HG02970 (cell line): ENCODE measurements around the gene NRGN.

Experiments used
- ATAC-seq: cut with Tn5 transposase; IDR thresholded peaks from one replicate; pipeline ENCODE4 v1.9.1; 2021; ENCODE audit warnings: mild to moderate bottlenecking, moderate library complexity, moderate number of reproducible peaks; ENCODE audit not compliant: unreplicated experiment, low FRiP score

NRGN gene

DNA sequence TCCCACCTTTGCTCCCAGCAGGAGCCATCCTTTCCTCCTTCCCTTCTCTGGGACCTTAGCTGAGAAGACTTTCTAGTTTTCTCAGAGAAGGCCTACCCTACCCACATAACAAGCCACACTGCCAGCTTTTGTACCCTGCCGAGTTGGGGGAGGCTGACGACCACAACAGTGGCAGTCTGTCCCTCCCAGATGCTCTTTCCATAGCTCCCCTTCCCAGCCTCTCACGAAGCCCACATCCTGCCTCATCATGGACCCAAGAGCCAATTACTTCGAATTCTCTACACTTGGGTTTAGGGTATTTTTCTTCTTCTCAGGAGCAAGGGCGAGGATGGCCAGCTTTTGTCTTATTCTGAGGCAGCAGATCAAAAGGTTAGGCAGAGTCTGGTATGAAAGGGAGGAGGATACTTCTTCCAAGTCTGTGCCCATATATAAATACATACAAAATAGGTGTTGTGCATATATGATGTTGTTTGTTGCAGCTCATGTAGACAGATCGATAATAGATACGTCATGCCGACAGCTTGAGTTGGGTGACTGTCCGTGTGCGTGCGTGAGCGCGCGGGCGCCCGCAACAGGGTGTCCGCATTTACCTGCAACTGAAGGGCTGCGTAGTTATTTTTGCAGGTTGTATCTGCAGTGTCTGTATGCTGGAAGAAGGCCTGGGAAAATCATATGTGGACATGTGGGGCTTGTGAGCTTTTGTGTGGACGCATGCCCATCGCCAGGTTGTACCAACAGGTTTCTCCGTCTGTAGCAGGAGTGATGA is 846 bp upstream of the NRGN start:
- no peak for ATAC-seq

DNA sequence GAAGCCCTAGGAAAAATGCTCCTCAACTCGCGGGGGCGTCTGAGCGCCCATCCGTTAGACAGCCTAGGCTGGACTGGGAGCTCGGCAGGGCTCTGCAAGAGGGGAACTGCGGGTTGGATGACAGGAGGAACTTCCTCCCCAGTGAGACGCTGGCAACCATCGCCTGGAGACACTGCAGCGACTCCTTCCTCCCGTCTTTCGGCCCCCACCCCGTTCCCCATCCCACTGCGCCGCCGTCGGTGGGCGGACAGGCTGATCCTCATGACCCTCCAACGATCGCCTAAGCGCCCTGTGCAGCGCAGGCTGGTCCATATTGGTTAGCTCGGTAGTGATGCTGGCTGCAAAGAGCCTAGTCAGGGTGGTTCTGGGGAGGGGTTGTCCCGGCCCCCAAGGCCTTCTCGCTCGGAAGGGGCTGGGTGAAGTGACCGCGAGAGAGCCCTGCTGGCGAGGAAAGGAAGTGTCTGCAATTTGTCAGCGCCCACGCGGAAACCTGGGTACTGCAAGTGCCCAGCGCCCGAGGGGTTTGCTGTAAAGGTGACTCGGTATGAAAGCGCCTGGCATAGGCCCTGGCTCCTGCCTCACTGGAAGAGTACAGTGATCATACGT is 638 bp downstream of the NRGN start:
- peak; percentile 28 for ATAC-seq

DNA sequence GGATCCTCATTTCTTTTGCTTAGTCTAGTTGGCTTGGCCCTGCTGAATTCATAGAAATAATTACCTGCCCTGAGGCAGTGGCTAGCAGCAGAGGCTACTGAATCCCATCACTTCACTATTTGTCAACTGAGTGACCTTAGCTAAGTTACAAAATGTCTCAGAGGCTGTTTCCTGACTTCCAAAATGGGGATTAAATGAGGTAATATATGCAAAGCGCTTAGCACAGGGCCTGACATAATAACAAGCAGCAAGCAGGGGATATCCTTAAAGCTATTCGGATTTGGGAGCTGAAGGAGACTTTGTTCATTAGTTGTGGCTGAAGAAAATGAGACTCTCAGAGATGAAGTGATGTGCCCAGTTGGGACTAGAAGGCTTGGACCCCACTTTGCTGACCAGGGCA is 2.8 kb downstream of the NRGN start:
- no peak for ATAC-seq

DNA sequence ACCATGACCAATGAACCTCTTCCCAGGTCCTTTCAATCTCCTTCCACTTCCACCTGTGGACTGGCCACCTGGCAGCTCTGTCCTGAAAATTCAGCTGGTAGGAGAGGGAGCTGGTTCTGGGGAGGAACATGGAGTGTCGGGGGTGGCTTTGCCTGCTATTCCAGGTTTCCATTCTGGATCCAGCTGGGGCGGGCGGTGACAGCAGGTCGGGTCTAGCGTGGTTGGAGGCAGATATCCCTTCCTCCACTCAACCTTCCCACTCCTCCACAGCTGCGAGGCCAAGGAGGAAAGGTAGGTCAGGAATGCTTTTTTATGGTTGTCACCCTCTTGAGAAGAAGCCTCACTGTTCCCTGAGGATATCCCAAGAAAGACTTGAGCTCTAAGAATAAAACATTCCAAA is 3.3 kb downstream of the NRGN start:
- no peak for ATAC-seq

DNA sequence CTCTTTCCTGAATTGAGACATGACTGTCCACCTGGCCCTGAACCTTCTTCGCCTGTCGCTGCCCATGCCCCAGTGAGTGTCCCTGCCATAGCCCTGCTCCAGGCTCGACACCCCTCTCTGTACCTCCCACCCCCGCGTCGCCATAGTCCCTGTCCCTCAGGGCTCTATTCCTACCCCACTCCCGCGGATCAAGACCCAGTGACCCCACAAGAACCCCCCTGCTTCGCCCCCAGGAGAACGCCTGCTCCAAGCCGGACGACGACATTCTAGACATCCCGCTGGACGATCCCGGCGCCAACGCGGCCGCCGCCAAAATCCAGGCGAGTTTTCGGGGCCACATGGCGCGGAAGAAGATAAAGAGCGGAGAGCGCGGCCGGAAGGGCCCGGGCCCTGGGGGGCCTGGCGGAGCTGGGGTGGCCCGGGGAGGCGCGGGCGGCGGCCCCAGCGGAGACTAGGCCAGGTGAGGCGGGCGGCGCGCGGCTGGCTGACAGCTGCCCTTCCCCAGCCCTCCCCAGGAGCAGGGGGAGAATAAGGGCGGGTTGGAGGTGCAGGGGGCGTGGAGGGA is 5.6 kb downstream of the NRGN start:
- no peak for ATAC-seq

DNA sequence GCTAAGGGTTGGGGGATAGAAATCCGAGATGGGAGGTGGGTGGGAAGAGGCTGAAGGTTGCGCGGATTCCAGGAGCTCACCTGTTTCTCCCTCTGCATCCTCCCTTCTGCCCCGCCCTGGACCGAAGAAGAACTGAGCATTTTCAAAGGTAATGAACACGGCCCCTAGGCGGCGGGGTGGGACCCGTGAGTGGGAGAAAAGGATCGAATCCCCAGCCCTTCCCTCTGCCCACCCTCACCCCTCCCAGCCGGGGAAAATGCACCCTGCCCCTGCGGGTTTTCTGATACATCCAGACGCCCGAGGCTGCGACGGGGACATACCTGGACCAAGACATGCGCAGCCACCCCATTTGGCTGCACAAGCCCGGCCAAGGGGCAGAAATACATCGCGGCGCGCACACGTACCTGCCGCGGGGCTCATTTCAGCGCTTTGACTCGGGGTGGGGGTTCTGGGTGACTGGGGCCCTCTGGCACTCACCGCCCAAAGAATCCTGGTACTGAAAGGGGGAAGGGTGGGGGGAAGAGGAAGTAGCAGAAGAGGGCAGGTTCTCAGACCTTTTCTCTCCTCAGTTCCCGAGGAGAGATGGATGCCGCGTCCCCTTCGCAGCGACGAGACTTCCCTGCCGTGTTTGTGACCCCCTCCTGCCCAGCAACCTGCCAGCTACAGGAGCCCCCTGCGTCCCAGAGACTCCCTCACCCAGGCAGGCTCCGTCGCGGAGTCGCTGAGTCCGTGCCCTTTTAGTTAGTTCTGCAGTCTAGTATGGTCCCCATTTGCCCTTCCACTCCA is 6.3 kb downstream of the NRGN start:
- ATAC-seq: no peak

DNA sequence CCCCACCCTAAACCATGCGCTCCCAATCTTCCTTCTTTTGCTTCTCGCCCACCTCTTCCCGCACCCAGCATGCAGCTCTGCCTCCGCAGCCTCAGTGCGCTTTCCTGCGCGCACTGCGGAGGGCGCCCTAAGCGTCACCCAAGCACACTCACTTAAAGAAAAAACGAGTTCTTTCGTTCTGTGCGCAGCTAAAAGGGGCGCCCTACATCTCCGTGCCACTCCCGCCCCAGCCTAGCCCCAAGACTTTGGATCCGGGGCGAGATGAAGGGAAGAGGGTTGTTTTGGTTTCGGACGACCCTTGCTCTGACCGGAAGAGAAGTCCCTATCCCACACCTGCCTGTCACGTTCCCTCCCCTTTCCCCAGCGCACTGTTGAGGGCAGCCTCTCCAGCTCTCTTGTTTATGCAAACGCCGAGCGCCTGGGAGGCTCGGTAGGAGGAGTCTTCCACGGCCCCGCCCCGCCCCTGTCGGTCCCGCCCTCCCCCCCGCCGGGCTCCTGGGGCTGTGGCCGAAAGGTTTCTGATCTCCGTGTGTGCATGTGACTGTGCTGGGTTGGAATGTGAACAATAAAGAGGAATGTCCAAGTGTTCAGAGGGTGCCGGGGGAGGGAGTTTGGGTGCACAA is 7.0 kb downstream of the NRGN start:
- peak; percentile 88 for ATAC-seq

DNA sequence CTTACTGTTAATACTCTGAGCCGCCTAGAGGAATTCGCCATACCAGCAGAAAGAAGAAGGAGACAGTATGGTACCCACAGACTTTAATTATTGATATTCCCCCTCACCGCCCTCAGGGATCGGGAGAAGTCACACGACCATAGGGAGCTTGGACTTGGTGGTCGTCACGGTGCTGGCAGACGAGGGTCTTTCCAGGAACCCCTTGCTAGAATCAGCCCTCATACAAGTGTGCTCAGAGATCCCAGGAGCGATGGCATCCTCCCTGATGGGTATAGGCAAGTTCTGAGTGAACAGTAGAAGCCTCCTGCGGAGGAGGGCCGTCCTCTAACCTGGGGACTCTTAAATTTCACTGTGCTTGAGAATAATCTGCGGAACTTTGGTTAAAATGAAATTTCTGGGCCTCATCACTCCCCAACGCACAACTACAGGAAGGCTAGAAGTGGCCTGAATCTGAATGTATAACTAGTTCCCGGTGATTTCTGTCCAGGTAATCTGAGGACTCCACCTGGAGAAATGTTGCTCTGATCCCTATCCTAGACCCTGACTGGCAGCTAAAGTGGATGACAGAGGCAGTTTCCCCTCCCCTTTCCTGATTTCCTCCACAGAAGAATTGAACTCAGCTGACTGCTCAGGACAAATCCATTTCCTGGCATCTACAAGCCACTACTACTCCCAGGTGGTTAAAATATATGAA is 7.8 kb downstream of the NRGN start:
- ATAC-seq: no peak

DNA sequence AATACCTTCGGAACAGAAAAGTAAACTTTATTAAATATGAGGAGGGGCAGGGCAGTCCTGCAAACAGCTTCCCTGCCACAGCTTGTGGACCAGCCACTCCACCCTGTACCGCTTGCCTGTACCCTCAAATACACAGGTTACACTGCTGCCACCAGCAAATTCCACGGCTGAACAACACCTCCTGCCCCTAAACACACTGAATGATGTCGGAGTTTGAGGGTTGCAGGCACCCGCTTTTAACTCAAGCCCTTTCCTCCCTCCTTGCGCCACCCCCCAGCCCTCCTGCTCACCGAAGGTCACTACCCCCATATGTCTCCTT is 8.3 kb downstream of the NRGN start:
- no peak for ATAC-seq

DNA sequence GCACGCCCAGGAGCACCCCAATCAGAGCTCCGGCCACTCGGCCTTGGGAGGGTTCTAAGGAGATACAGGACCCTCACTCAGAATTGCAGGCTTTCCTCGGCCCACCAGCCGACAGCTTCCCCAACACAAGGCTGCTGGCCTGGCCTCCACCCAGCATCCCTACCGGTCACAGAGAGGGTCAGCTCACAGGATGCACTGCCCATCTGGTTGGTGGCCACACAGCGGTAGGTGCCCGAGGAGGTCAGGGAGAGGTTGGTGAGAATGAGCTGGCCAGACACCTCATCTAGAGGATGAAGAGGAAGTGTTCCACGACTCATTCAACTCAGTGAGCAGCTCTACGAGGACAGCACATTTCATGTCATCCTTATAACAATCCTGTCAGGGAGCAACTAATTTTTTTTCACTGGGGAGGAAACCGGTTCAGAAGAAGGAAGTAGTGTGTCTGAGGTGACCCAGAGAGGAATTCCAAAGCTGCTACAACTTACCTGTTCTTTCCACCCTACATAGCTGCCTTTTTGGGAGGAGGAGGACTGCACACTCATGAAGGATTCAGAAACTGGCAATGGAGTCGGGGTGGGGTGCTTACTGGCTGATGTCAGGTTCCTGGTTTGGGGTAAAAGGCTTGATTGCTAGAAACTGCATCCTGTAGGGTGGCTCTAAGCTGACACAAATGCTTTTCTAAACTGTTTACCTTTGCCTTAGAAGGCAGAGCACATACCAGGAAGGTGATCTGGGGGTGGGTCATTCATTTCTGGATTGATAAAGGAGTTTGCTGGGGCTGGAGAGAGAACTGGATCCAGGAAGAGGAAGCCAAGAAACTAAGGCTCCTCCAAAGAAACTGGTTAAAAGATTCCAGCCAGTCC is 9.0 kb downstream of the NRGN start:
- ATAC-seq: no peak

DNA sequence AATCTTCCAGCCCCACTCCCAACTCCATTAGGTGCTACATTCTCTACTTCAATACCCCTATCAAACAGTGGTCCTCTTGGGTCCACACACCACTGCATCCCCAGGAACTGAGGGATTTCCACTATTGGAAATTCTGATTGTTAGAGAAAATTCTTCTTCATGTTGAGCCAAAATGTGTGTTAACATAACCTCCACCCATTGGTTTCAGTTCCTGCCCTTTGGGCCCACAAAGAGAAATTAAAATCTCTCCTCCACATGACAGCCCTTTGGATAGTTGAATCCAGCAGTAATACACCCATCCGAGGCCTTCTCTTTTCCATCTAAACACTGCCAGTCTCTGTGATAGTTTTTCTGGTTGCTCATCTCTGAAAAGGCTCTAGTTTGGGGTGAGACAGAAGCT is 10.2 kb downstream of the NRGN start:
- no peak for ATAC-seq

DNA sequence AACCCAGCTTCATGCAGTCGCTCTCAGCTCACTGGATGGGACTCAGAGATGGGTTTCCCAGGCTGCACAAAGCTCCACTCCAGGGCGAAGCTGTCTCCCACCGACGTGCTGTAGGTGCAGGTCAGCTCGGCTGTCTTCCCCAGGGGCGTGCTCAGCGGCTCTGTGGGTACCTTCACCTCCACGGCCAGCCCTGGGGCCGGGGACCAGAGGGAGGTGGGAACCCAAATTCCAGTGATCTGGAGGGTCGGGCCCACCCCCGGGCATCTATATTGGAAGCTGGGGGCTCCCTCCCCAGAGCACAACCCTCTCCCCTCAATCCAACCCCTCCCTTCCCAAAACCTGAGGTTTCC is 11.6 kb downstream of the NRGN start:
- ATAC-seq: no peak

DNA sequence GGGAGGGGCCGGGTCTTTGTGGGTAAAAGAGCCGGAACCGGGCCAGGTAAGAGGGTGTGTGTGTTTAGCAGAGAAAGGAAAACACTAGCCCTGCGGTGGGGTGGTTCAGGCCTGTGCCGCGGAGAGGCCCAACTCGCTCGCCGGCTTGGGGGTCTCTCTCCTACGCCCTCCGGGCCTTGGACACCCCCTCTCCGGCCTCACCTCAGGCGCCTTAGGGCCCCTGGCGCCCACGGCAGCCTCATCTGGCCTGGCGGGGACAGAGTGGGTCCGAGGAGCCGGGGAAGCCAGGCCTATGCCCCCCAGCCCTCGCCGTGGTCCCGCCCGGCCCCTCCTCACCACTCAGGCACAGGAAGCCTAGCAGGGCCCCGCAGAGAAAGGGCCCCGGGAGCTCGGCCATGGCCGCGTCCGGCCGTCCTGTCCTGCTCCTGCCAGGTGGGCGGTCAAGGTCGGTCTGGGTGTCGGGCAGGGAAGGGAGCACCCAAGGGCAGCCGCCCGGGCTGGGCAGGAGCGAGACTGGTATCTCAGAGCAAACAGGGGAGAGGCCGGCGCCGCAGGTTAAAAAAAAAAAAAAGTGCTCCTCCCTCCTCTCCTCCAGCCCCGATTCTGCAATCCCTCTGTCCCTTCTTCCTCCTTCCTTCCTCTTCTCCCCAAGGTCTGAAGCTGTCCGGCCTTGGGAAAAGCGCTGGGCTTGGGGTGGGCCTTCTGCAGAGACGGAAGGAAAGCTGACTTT is 12.2 kb downstream of the NRGN start, which contains the start of gene VSIG2:
VSIG2 (minus strand) TSS at position 515 of the 730 bp plus-strand sequence; CDS start at position 397, 118 bp downstream.
- ATAC-seq: no peak

DNA sequence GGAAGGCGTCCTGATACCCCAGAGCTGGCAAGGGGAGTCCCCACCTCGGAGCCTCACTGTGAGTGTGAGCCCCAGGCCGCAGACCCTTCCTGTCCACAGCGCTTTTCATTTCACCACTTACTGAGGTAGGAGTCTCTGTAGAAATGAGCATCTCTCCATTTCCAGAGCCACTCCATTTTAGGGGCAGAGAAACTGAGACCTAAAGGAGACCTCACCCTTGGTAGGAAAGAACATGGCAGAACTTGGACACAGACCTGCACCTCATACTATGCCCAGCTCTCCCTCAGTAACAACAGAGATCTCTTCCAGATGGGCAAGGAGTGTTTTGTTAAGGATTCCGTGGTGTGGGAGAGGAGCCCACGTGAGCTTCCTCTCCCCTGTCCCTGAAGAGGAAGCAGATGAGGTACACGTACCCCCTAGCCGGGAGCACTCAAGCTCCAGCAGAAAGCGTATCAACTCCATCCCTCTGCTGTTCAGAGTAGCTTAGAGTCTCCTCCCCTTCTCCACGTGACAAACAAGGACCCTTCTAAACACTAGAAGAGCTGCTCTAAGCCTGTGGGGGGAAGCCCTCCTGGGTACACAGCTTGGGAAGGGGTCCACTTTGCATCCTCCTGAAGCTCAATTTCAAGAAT is 12.8 kb downstream of the NRGN start:
- ATAC-seq: no peak

DNA sequence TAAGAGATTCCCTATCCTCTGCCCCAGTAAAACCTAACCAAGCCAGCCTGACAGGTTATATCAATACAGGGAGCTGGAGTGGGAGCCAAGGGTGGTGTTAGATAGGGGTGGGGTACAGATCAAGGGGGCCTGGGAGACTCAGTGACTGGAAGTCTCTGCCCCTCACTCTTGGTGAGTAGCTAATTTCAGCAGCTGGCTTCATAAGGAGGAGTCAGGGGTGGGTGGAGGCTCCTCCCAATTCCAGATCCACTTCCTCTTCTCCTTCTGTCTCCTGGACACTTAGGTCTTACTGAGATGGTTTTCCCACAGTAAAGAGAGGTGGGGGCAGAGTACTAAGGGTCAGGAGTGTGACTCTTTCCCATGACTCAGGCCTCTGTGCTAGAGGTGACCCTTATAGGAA is 13.5 kb downstream of the NRGN start:
- no peak for ATAC-seq

DNA sequence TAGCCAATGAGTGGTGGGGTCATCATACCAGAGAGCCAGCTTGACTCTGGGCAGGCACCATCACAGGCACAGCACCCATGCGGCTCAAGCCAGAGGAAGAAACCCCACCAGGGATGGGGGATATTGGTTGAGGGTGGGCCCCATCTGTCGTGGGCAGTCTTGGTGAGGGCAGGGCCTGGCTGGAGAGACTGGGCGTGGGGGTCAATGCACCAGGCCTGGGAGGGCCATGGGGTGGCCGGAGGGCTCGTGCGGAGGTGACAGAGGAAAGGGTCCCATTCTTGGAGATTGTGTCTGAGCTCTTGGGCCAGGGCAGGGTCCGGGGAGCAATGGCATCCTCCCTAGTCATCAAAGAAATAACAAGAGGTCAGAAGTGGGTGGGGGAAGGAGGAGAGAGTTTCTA is 13.9 kb downstream of the NRGN start:
- ATAC-seq: no peak

DNA sequence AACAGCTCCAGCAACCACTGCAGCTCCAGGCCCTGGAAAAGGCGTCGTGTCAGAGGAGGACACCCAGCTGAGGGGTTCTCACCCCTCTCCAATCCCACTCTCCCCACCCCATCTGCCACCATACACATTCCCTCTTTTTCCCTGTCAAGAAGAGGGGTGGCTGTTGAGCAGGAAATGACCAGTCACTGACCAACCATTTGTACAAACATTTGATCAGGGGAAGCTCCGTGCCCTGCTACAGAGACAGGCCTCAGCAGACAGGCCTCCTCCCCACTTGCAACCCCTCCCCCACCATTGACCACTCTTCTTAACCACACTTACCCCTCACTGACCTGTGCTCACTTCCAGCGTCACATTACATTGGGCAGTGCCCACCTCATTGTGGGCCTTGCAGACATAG is 14.6 kb downstream of the NRGN start:
- ATAC-seq: no peak

DNA sequence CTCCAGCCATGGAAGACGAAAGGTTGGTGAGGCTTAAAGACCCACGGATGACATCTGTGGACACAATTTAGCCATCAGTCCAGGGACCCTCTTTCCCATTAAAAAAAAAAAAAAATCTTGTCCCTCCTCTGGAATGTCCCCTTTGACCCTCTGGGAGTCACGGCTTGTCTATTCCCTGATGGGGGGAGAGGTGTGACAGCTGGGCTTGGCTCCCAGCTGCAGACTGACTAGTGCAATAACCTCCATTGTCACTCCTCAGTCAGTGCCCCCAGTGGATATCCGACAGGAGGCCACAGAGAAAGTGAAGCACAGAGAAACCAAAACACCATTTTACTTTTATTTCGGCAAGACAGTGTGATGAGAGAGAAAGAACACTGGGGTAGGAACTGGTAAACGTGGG is 15.0 kb downstream of the NRGN start:
- no peak for ATAC-seq
